Epithelial cell of proximal tubule (primary cell): ENCODE measurements around the gene CDHR2. TPM values are rescaled to one million over a fixed set of nuclear protein-coding genes. Genes with fewer than 3 reads are reported as not detected.
A peak's percentile ranks its signal among the peaks of the same experiment; 100 is the strongest.
"Not testable (repeated sequence)": the region's sequence is repeated elsewhere in the genome, so short reads cannot be mapped to it uniquely, and the experiment has no call there.

Experiments
- DNase-seq: peaks from one replicate; pipeline ENCODE4 v3.0.0-alpha.2; 2011; ENCODE audit warnings: low read depth
- H3K4me3 ChIP-seq: 2 replicates; pipeline ENCODE4 v1.5.1; 2011; ENCODE audit warnings: low read depth, mild to moderate bottlenecking, low read length
- total RNA-seq: library from RNA; depleted of rRNA; stranded (reverse); fragments of >200 nt; gene quantifications from 2 replicates; pipeline ENCODE4 v1.2.3, GENCODE V29; 2015
- TF ChIP-seq, protein P1 (sequence below): conservative IDR thresholded peaks from 2 replicates; pipeline ENCODE4 v1.5.1; 2012; ENCODE audit warnings: low read depth, mild to moderate bottlenecking, low read length

CDHR2 gene
- total RNA-seq, 1 donor from 2014 or later: not detected

DNA sequence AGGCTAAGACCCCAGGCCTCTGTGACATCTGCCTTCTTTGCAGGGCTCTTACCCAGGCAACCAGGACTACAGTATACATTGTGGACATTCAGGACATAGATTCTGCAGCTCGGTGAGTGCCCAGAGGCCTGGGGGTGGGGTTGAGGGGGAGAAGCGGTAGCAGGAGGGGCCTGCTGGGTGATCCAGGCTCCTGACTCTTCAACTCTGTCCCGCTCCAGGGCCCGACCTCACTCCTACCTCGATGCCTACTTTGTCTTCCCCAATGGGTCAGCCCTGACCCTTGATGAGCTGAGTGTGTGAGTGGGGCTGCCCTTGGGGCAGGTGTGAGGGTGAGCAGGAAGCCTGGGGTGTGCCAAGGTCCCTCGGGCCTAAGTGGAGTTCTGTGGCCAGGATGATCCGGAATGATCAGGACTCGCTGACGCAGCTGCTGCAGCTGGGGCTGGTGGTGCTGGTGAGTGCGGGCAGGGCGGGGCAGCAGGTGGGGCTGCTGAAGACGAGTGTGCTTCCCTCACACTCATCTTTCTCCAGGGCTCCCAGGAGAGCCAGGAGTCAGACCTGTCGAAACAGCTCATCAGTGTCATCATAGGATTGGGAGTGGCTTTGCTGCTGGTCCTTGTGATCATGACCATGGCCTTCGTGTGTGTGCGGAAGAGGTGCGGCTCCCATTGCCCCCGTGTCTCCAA lies 41.0 kb downstream of the CDHR2 start:
- no peak overlapping the region for H3K4me3 ChIP-seq
- TF ChIP-seq, protein P1, sequence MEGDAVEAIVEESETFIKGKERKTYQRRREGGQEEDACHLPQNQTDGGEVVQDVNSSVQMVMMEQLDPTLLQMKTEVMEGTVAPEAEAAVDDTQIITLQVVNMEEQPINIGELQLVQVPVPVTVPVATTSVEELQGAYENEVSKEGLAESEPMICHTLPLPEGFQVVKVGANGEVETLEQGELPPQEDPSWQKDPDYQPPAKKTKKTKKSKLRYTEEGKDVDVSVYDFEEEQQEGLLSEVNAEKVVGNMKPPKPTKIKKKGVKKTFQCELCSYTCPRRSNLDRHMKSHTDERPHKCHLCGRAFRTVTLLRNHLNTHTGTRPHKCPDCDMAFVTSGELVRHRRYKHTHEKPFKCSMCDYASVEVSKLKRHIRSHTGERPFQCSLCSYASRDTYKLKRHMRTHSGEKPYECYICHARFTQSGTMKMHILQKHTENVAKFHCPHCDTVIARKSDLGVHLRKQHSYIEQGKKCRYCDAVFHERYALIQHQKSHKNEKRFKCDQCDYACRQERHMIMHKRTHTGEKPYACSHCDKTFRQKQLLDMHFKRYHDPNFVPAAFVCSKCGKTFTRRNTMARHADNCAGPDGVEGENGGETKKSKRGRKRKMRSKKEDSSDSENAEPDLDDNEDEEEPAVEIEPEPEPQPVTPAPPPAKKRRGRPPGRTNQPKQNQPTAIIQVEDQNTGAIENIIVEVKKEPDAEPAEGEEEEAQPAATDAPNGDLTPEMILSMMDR: no peak
- no peak for DNase-seq

DNA sequence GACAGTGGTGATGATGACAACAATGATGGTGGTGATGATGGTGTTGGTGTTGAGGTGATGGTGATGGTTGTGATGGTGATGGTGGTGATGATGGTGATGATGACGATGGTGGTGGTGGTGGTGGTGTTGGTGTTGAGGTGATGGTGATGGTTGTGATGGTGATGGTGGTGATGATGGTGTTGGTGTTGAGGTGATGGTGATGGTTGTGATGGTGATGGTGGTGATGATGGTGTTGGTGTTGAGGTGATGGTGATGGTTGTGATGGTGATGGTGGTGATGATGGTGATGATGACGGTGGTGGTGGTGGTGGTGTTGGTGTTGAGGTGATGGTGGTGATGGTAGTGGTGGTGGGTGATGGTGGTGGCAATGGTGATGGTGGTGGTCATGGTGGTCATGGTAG lies 42.5 kb downstream of the CDHR2 start:
- not testable (repeated sequence) for DNase-seq, H3K4me3 ChIP-seq

DNA sequence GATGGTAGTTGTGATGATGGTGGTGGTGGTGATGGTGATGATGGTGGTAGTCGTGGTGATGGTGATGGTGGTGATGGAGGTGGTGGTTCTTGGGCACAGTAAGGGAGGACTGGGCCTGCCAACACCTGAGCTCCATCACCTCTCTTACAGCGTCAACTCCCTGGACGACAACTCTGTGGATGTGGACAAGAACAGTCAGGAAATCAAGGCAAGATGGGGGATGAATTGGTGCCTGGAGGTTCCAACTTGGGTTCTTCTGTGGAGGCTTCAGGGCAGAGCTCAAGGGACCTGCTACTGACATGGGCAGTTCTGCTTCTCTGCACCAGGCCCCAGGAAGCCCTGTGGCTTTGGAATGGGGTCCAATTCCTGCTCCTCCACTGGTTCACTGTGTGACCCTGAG lies 43.4 kb downstream of the CDHR2 start:
- DNase-seq: no peak
- TF ChIP-seq, protein P1: no peak
- no peak overlapping the region for H3K4me3 ChIP-seq

DNA sequence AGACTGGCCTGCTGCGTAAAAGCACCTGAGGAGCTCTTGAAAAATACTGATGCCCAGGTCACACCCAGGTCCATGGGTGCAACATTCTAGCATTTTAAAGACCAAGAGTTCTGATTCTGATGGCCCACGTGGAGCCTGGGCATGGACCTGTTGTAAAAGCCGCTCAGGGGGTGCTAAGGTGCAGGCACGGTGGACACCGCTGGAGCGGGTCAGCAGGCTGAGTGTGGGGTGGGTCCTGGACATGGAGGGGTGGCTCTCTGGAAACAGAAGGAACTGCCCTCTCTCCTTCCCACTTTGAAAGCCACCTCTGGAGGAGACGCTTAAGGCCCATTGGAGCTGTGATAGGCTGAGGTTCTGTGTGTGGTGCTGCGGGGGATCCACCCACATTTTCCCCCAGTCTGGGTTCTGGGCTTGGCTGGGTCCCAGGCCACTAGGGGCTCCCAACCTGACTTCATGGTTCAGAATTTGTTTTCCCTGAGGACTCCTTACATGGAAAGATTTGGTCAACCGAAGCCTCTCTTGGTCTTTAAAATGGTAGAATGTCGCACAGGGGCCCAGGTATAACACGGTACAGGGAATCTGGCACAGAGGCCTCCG lies 44.2 kb downstream of the CDHR2 start:
- DNase-seq: no peak
- TF ChIP-seq, protein P1: peak; percentile 15
- no peak overlapping the region for H3K4me3 ChIP-seq

DNA sequence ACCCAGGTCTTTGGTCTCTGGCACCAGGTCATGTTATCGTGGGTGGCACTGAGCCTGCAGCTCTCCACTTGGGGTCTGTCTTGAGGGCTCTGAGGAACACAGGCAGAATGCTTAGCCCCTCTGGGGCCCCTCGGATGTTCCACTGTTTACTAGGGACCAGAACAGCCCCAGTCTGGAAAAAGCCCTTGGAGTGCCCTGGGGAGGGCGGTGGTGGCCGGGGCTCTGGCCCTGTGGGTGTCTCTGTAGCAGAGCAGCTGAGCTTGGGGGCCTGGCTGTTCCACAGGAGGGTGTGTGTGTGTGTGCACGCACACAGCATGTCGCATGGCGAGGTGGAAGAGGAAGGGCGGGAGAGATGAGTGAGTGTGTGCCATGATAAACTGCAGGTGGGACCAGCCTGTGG lies 45.4 kb downstream of the CDHR2 start:
- TF ChIP-seq, protein P1: no peak
- no peak for DNase-seq
- no peak overlapping the region for H3K4me3 ChIP-seq

DNA sequence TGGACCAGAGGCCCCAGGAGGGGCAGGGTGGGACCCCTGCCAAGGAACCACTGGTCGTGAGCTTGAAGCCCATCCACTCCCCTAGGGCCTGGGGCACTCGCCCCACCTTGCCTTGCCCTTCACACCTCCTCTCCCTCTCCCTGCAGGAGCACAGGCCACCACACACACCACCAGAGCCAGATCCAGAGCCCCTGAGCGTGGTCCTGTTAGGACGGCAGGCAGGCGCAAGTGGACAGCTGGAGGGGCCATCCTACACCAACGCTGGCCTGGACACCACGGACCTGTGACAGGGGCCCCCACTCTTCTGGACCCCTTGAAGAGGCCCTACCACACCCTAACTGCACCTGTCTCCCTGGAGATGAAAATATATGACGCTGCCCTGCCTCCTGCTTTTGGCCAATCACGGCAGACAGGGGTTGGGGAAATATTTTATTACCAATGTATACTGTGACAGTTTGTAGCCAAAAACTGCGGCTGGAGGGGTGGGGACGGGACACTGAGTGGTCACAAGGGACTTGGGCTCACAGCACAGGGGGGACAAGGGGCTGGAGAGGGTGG lies 46.3 kb downstream of the CDHR2 start:
- DNase-seq: no peak
- H3K4me3 ChIP-seq: no peak overlapping the region
- TF ChIP-seq, protein P1: no peak

DNA sequence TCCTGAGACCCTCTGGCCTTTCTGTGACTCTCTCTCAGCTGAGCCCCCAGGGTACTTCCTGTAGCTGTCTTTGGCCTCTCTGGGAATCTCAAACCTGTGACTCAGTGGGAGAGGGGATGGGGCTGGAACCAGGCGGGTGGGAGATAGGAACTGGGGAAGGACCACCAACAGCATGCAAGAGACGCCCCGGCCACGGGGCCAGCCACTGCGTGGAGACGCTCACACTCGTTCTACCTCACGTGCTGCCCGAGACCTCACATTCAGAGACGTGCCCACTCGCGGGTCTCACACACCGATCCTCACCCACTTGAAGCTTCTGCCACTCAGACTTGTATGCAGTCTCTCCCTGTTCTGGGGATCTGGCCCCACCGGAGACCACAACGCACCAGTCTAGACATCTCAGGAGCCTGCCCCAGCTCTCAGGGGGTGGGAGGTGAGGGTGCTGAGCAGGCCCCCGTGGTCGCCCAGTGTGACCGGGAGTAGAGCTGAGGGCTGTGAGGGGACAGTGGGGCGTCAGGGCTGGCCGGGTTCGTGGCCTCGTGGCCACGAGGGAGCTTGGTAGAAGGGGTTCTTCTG lies 47.0 kb downstream of the CDHR2 start:
- TF ChIP-seq, protein P1: no peak
- H3K4me3 ChIP-seq: no peak overlapping the region

More for the DNA sequence above, 47.0 kb downstream of the CDHR2 start:
- no peak for DNase-seq
